ENCODE results near the gene ARL14EP. TPM values are rescaled to one million over a fixed set of nuclear protein-coding genes. Genes with fewer than 3 reads are reported as not detected.
A peak's percentile ranks its signal among the peaks of the same experiment; 100 is the strongest.

Gene ARL14EP
- total and polyA plus RNA-seq, 8 donors, result 5.4 to 16.9 (median 11.5) TPM

- DNase-seq (peak in 1 of 6 donors; percentile 49), ATAC-seq (no peak), FAIRE-seq (no peak)
- Histone ChIP-seq H3K27ac (no peak overlapping the region), H3K36me3 (no peaks in the 10 kb centered on the region), H3K4me1 (no peaks in the 10 kb centered on the region), H3K9me3 (no peaks in the 10 kb centered on the region), H3K4me3 (no peak overlapping the region), H3K27me3 (no peaks in the 10 kb centered on the region)
- TF ChIP-seq CTCF (IDR thresholded peaks at IDR 0.05), result no peak
- intact Hi-C loops (cut with DNase I), result no loop called here
- 69 to 83% methylated on average over 8 of the region's 8 CpGs for WGBS, 2 donors
These were observed 27.6 kb upstream of the ARL14EP start for GRCh38 chr11:30295178-30295885.

DNA sequence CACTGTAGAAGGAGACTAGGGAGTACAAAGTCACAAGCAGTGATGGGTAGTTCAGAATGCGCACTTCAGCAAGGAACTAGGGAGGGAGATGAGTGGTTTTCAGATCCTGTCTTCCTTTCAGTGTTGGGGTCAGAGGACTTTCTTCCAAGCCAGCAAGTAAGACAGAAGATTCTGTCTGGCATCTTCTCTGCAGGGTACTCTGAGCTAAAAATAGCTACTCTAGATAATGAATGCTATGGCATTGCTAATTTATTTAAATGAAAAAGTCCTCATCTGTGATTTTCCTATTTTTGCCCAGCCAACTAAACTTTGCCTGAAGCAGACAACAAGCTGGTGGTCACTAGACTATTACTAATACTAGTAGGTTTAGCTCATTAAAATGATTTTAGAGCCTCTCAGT, 18.3 kb upstream of the ARL14EP start:
- Histone ChIP-seq H3K27me3 (no peaks in the 10 kb centered on the region), H3K9me3 (no peaks in the 10 kb centered on the region), H3K4me3 (no peak overlapping the region), H3K36me3 (no peaks in the 10 kb centered on the region), H3K27ac (no peak overlapping the region), H3K4me1 (no peaks in the 10 kb centered on the region)
- no peak for DNase-seq
- intact Hi-C loops (cut with DNase I), result no loop called here
- WGBS, 2 donors, result 92 to 97% methylated on average over 1 of the region's 1 CpG
- no peak for ATAC-seq
- FAIRE-seq, result no peak
- no peak for TF ChIP-seq CTCF (IDR thresholded peaks at IDR 0.05)

GRCh38 chr11:30310623-30311022, 12.3 kb upstream of the ARL14EP start:
- DNase-seq (no peak), FAIRE-seq (no peak), ATAC-seq (no peak)
- intact Hi-C loops (cut with DNase I), result no loop called here
- WGBS, 2 donors, result 92 to 96% methylated on average over 1 of the region's 1 CpG
- Histone ChIP-seq H3K36me3 (no peaks in the 10 kb centered on the region), H3K27ac (no peak overlapping the region), H3K27me3 (no peaks in the 10 kb centered on the region), H3K9me3 (no peaks in the 10 kb centered on the region), H3K4me3 (no peak overlapping the region), H3K4me1 (no peaks in the 10 kb centered on the region)
- TF ChIP-seq CTCF (IDR thresholded peaks at IDR 0.05), result no peak

DNA sequence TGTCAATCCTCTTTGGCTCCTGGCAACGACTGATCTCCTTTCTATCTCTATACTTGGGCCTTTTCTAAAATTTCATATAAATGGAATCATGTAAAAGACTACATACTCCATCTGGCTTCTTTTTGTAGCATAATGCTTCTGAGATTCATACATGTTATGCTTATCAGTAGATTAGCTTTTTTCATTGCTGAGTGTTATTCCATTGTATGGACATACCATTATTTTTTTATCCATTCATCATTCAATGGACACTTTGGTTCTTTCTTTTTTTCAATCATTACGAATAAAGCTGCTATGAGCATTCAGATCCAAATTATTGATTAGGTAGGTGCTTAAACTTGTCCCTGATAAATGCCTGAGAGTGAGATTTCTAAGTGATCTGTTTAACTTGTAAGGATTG, 11.7 kb upstream of the ARL14EP start:
- ATAC-seq (no peak), DNase-seq (no peak), FAIRE-seq (no peak)
- no peak for TF ChIP-seq CTCF (IDR thresholded peaks at IDR 0.05)
- WGBS, 2 donors, result 33 to 44% methylated on average over 2 of the region's 2 CpGs
- Histone ChIP-seq H3K4me1 (no peaks in the 10 kb centered on the region), H3K27ac (no peak overlapping the region), H3K9me3 (no peaks in the 10 kb centered on the region), H3K36me3 (no peaks in the 10 kb centered on the region), H3K27me3 (no peaks in the 10 kb centered on the region), H3K4me3 (no peak overlapping the region)
- intact Hi-C loops (cut with DNase I), result no loop called here

GRCh38 chr11:30312243-30312642, 10.7 kb upstream of the ARL14EP start:
- Histone ChIP-seq H3K4me3 (no peak overlapping the region), H3K36me3 (no peaks in the 10 kb centered on the region), H3K4me1 (no peaks in the 10 kb centered on the region), H3K27me3 (no peaks in the 10 kb centered on the region), H3K9me3 (no peaks in the 10 kb centered on the region), H3K27ac (no peak overlapping the region)
- intact Hi-C loops (cut with DNase I), result no loop called here
- WGBS, 2 donors, result 38 to 46% methylated on average over 1 of the region's 1 CpG
- no peak for TF ChIP-seq CTCF (IDR thresholded peaks at IDR 0.05)
- FAIRE-seq, result no peak
- DNase-seq, result no peak
- ATAC-seq, result no peak

Measured in pancreas (tissue), 10 donors.